ENCODE data around the gene UGT1A4. TPM values are rescaled to one million over a fixed set of nuclear protein-coding genes. Genes with fewer than 3 reads are reported as not detected.
A peak's percentile ranks its signal among the peaks of the same experiment; 100 is the strongest.

UGT1A4 gene
- total and polyA plus RNA-seq, 8 donors, result 0.38 to 7.2 (median 1.2) TPM; not detected in 3

GRCh38 chr2:233800208-233800607 is 81.7 kb downstream of the UGT1A4 start:
- Histone ChIP-seq H3K9me3 (no peaks in the 10 kb centered on the region), H3K27me3 (peaks cover 0 to 13% (median 0%) of the 10 kb centered on the region in 3 donors), H3K27ac (no peak overlapping the region), H3K4me1 (no peaks in the 10 kb centered on the region), H3K4me3 (no peak overlapping the region), H3K36me3 (no peaks in the 10 kb centered on the region)
- 75 to 84% (median 79%) methylated on average over 7 of the region's 7 CpGs for WGBS, 5 donors
- no peak for TF ChIP-seq CTCF (IDR thresholded peaks at IDR 0.05)
- no peak for TF ChIP-seq POLR2A (IDR thresholded peaks at IDR 0.05)
- TF ChIP-seq POLR2AphosphoS5 (IDR thresholded peaks at IDR 0.05), result no peak
- TF ChIP-seq EP300 (IDR thresholded peaks at IDR 0.05), result no peak
- peak in 1 of 2 donors; percentile 9 for DNase-seq
- intact Hi-C loops (cut with DNase I; ENCODE audit: low total_unique reads), result no loop called here

GRCh38 chr2:233801357-233802131 is 83.0 kb downstream of the UGT1A4 start:
- no peak overlapping the region for H3K4me3 ChIP-seq
- peaks cover 0 to 13% (median 0%) of the 10 kb centered on the region in 3 donors for H3K27me3 ChIP-seq
- intact Hi-C loops (cut with DNase I; ENCODE audit: low total_unique reads), result no loop called here
- WGBS, 5 donors, result 75 to 80% (median 78%) methylated on average over 8 to 9 of the region's 9 CpGs
- H3K4me1 ChIP-seq, result no peaks in the 10 kb centered on the region
- H3K9me3 ChIP-seq, result no peaks in the 10 kb centered on the region
- no peaks in the 10 kb centered on the region for H3K36me3 ChIP-seq
- no peak overlapping the region for H3K27ac ChIP-seq
- DNase-seq, result peak in 1 of 2 donors; percentile 14
- TF ChIP-seq POLR2A (IDR thresholded peaks at IDR 0.05) (no peak), CTCF (IDR thresholded peaks at IDR 0.05) (no peak), POLR2AphosphoS5 (IDR thresholded peaks at IDR 0.05) (no peak), EP300 (IDR thresholded peaks at IDR 0.05) (no peak)

DNA sequence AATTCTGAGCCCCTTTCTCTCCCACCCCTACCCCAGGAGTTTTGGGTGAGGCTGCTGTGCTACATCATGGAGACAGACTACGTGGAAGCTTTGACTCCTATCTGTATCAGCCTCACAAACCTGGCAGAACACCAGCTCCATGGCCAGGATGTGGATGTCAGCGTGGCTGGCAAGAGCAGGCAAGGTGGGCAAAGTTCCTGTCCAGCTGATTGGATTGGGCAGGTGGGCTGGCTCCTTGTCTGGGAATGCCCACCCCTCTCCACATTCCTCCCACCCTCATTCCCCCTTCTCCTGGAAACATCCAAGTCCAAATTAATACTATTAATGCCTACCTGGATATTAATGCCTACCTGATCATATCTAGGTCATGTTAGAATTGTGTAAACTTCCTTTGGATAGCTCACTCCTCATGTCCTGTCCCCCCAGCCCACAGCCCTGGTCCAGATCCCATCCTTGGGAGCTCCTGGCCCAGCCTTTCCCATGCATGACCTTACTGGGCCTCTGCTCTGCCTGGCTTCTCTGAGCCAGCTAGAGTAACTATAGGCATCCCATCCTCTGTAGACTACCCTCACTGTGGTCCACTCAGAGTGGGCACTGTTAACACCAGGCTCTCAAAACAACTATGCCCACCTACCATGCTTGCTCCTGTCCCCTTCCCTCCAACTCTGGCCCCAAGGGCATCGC is 83.7 kb downstream of the UGT1A4 start:
- whole genome bisulfite sequencing, 5 donors, result 52 to 79% (median 60%) methylated on average over 2 to 3 of the region's 3 CpGs
- no peak for TF ChIP-seq EP300 (IDR thresholded peaks at IDR 0.05)
- TF ChIP-seq CTCF (IDR thresholded peaks at IDR 0.05), result no peak
- no peak for TF ChIP-seq POLR2AphosphoS5 (IDR thresholded peaks at IDR 0.05)
- TF ChIP-seq POLR2A (IDR thresholded peaks at IDR 0.05), result no peak
- intact Hi-C loops (cut with DNase I; ENCODE audit: low total_unique reads), result no loop called here
- H3K4me3 ChIP-seq, result no peak overlapping the region
- H3K36me3 ChIP-seq, result no peaks in the 10 kb centered on the region
- peak in 1 of 2 donors; percentile 20 for DNase-seq
- peaks cover 0 to 15% (median 0%) of the 10 kb centered on the region in 3 donors for H3K27me3 ChIP-seq
- no peak overlapping the region for H3K27ac ChIP-seq
- no peaks in the 10 kb centered on the region for H3K9me3 ChIP-seq
- no peaks in the 10 kb centered on the region for H3K4me1 ChIP-seq

DNA sequence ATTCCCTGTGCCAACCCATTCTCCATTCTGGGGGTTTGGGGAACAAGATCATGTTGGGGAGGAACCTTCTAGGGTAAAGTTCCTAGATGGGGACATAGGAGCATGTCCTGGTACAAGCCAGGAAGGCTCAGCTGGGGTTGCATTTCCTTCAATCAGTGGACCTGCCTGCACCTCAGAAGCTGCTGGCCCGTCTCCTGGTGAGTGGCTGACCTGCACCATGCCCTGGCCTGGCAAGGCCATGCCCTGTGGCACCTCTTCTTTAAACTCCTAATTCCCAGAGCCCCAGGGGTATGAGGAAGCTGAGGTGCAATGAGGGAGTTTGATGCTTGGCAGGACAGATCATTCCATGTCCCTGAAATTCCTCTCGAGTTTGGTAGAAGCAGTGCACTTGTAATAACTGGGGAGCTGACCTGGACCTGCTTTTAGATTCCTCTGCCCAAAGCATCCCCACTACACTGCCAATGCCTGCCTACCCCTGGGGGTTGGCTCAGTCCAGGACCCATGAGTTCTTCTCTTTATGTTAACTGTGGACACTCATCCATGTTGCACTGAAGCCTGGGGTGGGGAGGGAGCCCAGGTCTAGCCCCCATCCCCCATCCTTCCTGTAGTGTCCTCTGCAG is 84.9 kb downstream of the UGT1A4 start:
- TF ChIP-seq POLR2A (IDR thresholded peaks at IDR 0.05), result no peak
- no peak for TF ChIP-seq EP300 (IDR thresholded peaks at IDR 0.05)
- TF ChIP-seq CTCF (IDR thresholded peaks at IDR 0.05), result no peak
- TF ChIP-seq POLR2AphosphoS5 (IDR thresholded peaks at IDR 0.05), result no peak
- intact Hi-C loops (cut with DNase I; ENCODE audit: low total_unique reads), result no loop called here
- no peaks in the 10 kb centered on the region for H3K36me3 ChIP-seq
- DNase-seq, result peak in 1 of 2 donors; percentile 10
- 63 to 79% (median 69%) methylated on average over 2 of the region's 2 CpGs for WGBS, 5 donors
- H3K4me3 ChIP-seq, result no peak overlapping the region
- H3K4me1 ChIP-seq, result no peaks in the 10 kb centered on the region
- H3K27me3 ChIP-seq, result peaks cover 0 to 19% (median 0%) of the 10 kb centered on the region in 3 donors
- no peaks in the 10 kb centered on the region for H3K9me3 ChIP-seq
- no peak overlapping the region for H3K27ac ChIP-seq

Measured in stomach (tissue), 9 donors.